Measurements from ENCODE around the gene FTO. TPM values are rescaled to one million over a fixed set of nuclear protein-coding genes. Genes with fewer than 3 reads are reported as not detected.

FTO gene
- total RNA-seq, 1 donor from 2014 or later = 67.2 TPM

DNA sequence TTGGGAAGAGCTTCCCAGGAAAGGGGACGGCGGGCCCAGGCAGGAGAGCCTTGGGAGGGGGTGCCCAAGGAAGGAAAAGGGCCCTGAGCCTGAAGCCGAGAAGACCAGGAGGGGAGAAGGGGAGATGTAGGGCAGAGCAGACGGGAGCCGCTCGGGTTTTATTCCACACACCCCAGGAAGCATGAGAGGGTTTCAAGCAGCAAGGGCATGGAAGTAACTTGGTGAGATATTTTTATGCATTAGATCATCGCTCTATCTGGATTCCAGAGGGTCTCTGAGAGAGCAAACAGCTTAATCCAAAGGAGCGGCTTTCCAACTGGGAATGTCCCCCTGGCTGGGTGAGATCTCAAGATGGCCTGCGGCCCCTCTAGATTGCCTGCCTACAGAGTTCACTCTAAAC, 411.6 kb downstream of the FTO start:
- DNase-seq (ENCODE audit: low spot score) = no peak

DNA sequence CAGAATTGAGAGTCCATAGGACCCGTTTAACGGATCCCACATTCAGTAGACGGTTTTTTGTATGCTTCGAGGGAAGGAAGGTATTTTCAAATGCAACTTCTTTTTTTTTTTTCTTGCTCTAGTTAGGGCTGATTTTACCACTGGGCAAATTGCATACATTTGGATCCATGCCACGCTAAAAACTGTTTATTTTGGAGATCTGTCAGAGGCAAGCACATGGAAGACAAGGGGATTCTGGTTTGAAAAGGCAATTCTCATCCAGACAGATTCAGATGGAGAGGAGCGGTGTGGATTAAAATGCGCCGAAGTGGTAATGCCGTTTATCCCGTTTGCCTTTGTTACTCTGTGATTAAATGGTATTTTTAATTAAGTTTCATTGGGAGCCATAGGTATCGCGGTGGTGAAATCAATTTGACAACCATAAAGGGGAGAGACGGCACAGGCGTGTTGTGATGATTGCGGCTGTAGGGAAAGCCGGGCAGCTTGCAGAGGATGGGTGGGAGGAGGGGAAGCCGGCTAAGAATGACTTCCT, 412.2 kb downstream of the FTO start:
- no peak for DNase-seq (ENCODE audit: low spot score)

DNA sequence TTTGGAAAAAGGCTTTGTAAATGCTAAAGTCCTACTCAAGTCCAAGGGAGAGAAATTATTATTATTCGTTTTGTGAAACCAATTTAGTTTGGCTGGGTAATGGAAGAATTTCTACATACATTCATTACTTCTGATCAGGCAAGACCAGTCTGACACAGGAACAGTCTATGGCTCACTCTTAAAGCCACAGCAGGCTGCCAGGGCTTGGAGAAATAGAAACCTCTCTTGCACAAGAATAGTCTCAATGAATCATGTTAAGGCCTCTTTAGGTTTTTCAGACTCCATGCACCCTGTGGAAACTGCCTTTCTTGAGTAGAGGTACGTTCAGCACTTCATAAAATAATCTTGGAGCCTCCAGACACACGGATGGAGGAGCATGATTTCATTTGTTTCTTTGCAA, 414.9 kb downstream of the FTO start:
- DNase-seq (ENCODE audit: low spot score) = peak; percentile 45

DNA sequence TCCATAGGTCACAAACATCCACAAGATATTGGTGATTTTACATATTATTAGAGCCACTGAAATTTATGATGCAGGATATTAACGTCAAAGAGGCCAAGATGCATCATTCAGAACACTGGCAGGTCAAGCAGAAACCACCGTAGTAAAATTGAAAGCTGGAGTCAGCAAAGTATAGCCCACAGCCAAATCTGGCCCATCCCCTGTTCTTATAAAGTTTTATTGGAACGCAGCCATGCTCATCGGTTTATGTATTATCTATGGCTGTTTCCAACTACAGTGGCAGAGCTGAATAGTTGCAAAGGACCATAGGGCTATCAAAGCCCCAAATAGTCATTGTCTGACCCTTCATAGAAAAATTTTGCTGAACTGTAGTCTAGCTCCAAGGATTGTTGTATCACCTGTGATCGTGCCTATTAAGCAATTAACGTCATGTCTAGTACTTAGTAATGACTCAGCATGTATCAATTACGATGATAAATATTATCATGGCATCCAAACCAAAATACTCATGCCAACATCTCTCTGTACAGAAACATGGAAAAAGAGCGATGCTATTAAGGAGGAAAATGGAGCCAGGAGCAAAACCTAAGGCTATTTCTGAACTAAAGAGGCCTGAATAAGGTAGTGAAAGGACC, 417.0 kb downstream of the FTO start:
- no peak for DNase-seq (ENCODE audit: low spot score)

DNA sequence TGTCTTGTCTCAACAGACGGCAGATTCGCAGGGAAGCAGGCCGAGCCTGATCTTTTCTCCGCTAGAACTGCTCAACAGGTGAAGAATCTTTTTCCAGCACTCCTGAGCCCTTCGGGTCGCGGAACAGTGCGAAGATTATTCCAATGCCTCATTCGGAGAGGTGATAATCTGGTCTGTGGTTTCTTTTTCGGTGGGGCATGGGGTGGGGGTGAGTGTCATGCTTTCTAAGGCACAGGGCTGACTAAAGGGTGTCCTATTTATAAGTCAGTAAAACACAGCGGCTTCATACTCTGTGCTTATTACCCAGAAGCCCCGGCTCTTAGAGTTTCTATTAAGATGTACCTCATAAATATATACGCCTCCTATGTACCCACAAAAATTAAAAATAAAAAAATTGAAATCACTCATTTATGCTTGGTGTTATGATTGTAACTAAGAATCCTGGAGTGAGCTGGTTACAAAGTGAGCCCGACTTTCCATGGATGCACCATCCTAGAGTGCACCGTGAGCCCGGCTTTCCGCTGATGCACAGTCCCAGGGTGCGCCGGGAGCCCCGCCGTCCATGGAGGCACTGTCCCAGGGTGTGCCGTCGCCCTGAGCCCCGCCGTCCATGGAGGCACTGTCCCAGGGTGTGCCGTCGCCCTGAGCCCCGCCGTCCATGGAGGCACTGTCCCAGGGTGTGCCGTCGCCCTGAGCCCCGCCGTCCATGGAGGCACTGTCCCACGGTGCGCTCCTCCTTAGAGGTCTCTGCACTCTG, 417.8 kb downstream of the FTO start:
- DNase-seq (ENCODE audit: low spot score) = no peak

GRCh38 chr16:54123766-54124165, 419.8 kb downstream of the FTO start:
- DNase-seq (ENCODE audit: low spot score) = no peak

- no peak for DNase-seq (ENCODE audit: low spot score)
Observed at GRCh38 chr16:54125751-54126655, 422.0 kb downstream of the FTO start.

DNA sequence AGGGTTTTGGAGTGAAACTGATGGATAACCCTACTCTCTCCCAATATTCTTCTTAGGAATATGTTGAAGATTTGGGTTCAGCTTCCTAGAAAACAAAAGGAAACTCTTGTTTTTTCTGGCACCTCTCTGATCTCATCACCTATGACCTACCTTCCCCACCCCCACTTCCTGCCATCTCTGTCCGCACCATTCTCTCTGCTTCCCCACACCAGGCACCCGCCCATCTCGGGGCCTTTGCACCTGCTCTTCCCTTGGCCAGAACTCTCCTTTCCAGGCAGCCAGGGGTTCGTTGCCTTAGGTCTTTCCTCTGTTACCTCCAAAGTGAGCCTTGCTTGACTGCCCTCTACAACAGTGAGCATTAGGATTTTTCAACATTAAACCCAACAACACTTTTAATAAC, 423.0 kb downstream of the FTO start:
- no peak for DNase-seq (ENCODE audit: low spot score)

GRCh38 chr16:54128629-54129234, 424.8 kb downstream of the FTO start:
- DNase-seq (ENCODE audit: low spot score) = no peak

GRCh38 chr16:54129810-54130209, 425.9 kb downstream of the FTO start:
- no peak for DNase-seq (ENCODE audit: low spot score)

DNA sequence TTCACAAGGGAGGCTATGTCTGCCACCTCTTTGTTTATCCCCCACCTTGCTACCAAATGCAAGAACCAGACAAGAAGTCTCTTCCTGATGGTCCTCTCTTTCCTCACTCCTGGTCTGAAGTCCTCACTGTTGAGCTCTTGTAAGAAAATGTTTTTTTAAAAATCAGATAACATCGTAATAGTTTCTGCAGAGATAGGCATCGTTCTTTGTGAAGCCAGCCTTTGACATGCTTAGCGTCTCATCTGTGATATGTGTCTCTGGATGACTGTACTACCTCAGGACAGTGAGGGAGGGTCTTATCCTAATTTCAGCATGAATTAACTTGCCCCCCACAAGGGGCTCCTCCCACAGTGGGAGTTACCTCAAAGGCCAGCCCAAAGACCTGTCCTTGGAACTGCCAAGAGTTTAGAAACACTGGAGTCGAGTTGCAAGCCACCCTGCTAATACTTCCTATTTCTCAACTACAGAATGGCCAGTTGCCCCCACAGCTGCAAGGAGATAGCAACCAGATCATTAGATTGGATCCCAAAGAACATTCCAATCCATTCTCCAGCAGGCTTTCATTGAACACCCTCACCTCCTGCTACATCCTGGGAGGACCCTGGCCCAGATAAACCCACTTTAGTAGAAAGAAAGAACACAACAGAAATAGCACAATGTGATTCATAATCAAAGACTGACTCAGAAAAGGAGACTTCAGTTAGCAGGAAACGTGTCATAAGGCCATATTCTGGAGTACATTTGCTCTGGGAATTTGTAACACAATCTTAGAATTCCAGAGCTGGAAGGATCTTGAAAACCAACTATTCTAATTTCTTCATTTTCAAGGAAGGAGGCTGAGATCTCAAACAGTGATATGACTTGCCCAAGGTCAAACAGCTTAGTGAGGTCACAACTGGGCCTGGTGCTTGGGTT, 431.7 kb downstream of the FTO start:
- no peak for DNase-seq (ENCODE audit: low spot score)

DNA sequence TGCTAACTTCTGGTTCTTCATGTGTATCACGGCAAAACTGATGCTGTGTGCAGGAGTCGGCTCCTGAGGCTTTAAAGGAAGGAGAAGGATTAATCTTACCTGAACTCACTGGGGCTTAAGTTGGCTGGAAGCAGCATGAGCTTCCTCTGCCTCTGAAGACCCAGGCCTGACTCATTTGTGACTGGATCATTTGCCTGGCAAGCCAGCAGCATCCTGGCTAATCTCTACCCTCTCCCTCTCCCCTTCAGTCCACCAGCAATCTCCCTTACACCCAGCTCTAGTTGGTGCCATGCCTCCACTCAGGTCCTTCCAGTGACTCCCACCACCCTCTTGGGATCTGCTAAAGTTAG, 432.3 kb downstream of the FTO start:
- no peak for DNase-seq (ENCODE audit: low spot score)

DNA sequence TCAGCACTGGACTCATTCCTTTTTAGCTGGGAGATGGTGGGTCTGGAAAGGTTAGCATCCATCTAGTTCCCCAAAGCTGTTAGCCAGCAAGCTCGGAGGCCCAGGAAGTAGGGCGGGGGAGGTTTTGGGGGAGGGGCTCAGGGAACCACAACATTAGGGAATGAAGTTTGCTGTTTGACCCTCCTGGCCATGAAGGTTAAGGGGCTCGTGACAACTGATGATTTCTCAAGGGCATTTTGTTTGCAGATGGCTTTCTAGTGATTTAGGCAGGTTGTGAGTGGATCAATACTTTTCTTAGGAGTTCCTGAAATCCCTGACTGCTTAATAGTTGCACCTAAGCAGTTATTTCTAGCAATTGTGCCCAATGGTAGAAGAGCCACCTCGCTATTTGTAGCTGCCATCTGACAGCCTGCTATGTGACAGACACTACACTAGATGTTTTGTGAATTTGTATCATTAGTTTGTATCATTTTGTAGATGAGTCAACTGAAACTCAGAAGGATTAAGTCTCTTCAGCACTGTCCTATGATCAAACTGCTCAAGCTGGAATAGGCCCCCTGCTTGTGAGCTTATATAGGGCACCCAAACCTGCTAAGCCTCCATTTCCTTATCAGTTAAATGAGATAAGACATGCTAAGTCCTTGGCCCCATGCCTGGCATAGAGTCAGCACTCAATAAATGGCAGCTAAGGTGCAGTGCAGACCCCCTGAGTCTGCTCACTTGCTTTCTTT, 436.3 kb downstream of the FTO start:
- no peak for DNase-seq (ENCODE audit: low spot score)

DNA sequence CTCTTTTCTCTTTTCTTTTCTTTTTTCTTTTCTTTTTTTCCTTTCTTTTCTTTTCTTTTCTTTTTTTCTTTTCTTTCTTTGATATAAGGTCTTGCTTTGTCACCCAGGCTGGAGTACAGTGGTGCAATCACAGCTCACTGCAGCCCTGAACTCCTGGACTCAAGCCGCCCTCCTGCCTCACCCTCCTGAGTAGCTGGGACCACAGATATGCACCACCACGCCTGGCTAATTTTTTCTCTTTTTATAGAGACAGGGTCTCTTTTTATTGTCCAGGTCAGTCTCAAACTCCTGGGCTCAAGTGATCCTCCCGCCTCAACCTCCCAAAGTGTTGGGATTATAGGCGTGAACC, 436.8 kb downstream of the FTO start:
- no peak for DNase-seq (ENCODE audit: low spot score)

DNA sequence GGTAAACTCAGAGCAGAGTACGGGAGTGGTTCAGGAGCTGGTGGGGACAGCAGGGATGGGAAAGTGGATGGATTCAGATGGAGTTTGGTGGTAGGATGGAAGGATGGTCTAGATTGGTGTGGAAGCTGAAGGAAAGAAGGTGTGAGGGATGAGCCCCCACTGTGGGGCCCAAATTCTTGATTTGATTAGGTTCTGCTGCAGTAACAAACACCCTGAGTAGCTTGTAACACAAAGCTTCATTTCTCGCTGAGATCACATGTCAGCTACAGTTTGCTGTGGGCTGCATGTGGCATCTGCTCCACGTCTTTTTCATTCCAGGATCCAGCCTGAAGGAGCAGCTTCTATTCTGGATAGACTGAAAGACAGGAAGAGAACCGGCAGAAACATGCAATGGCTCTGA, 438.8 kb downstream of the FTO start:
- DNase-seq (ENCODE audit: low spot score) = no peak

DNA sequence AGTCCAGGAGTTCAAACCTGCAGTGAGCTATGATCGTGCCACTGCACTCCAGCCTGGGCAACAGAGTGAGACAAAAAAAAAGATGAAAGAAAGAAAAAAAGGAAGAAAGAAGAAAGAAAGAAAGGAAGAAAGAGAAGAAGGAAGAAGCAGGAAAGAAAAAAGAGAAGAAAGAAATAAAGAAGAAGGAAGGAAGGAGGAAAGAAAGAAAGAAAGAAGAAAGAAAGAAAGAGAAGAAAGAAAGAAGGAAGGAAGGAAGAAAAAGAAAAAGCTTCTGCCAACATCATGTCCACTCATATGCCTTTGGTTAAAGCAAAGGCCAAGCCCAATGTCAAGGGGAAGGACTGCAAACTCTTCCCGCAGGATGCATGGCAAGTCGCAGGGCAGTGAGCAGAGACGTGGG, 439.5 kb downstream of the FTO start:
- no peak for DNase-seq (ENCODE audit: low spot score)

DNA sequence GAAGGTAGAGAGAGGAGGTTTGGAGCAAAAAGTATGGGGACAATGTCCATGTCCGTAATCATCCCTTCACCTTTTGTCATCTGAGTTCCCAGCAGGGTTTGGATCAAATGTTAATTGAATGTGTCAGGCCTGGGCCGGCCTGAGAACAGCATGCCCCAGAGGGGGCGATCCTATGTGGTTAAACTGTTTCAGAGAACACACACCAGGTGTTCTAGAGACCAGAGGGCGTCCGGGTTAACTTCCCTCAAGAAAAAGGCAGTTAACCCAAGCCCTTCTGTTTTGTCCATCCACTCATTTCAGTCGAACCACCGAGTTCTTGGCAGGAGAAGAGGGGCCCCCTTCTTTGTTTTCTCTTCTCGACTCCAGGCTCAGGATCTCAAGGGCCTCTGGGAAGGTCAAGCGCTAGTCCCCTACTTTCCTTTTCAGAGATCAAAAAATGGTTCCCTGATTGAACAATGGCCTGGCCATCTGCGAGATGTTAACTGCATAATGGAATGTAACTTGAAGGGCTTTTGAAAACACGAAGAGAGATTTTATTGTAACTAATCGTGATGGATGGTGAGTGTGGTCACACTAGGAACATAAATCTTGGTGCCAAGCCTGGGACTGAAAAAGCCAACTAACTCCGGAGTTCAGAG, 440.1 kb downstream of the FTO start:
- no peak for DNase-seq (ENCODE audit: low spot score)

DNA sequence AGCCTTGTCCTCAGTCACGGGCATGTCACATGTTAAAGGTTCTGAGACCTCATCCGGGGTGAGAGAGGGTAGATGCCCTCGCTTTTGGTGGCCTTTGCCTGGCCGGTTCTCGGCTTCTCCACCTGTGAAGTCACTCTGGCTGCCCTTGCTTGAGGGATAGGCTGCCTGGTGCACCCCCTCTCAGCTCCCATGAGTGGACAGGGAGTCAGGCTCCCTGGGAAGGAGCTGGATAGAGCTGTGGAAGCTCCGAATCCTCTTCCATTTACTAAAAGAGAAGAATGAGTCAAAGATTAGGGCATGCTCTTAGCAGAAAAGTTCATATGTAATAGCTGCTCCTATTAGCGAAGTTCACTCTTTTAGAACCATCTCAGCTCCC, 440.6 kb downstream of the FTO start:
- DNase-seq (ENCODE audit: low spot score) = no peak

- no peak for DNase-seq (ENCODE audit: low spot score)
Observed at GRCh38 chr16:54145881-54146280, 441.9 kb downstream of the FTO start.

DNA sequence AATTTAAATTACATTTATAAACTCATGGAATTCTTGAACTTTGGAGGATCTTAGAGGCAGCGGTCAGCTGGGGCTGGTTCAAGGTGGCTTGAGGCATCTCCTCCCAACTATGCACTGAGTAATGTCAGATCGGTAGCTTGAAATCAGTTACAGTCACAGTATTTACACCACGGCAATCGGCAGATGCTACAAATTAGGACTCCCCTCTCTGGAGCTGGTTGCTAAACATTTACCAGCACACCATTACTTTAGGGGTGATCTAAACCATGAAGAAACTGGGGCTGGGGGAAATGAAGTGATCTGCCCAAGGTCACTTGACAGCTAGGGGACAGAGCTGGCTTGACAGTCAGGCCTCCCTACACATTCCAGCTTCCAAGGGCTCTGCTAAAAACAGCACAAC, 445.0 kb downstream of the FTO start:
- DNase-seq (ENCODE audit: low spot score) = no peak
